ENCODE results near the gene CCR8.

CCR8 gene

GRCh38 chr3:39285332-39285731 is 44.2 kb upstream of the CCR8 start:
- no peak for TF ChIP-seq CTCF (conservative IDR thresholded peaks at IDR 0.05; ENCODE audit: low read depth)
- ChIA-PET POLR2A (ENCODE audit: low non-redundant PET) (interaction anchor here (0.6 kb wide), 1 partner anchor 788 kb away, joined by 6 read pairs; no protein-coding TSS in a partner anchor), CTCF (no interaction called here)

GRCh38 chr3:39286771-39287170 is 42.7 kb upstream of the CCR8 start:
- no peak for DNase-seq (ENCODE audit: low spot score)
- no peak overlapping the region for H3K27ac ChIP-seq
- TF ChIP-seq CTCF (conservative IDR thresholded peaks at IDR 0.05; ENCODE audit: low read depth) = no peak
- ChIA-PET CTCF (interaction anchor here (2.0 kb wide), 1 partner anchor 97 kb away, joined by 17 read pairs; no protein-coding TSS in a partner anchor), POLR2A (ENCODE audit: low non-redundant PET) (no interaction called here)

More at GRCh38 chr3:39285332-39285731, 44.2 kb upstream of the CCR8 start:
- DNase-seq (ENCODE audit: low spot score) = no peak
- H3K27ac ChIP-seq = no peak overlapping the region

- H3K27ac ChIP-seq = no peak overlapping the region
- DNase-seq (ENCODE audit: low spot score) = no peak
- CTCF ChIA-PET = interaction anchor here (0.6 to 2.2 kb wide), 19 partner anchors 8 to 836 kb away, joined by 3 to 17 read pairs (median 4); partner anchors contain the start of gene CX3CR1
- no peak for TF ChIP-seq CTCF (conservative IDR thresholded peaks at IDR 0.05; ENCODE audit: low read depth)
- POLR2A ChIA-PET (ENCODE audit: low non-redundant PET) = no interaction called here
These were observed 42.0 kb upstream of the CCR8 start for GRCh38 chr3:39287216-39288164.

GRCh38 chr3:39288300-39288808 is 41.2 kb upstream of the CCR8 start:
- ChIA-PET POLR2A (ENCODE audit: low non-redundant PET) (no interaction called here), CTCF (interaction anchor here (0.5 to 2.2 kb wide), 21 partner anchors 9 to 837 kb away, joined by 3 to 17 read pairs (median 4); partner anchors contain the start of gene CX3CR1)
- H3K27ac ChIP-seq = no peak overlapping the region
- peak; percentile 87 for DNase-seq (ENCODE audit: low spot score)
- TF ChIP-seq CTCF (conservative IDR thresholded peaks at IDR 0.05; ENCODE audit: low read depth) = peak; percentile 90

- no peak for DNase-seq (ENCODE audit: low spot score)
- CTCF ChIA-PET = interaction anchor here (0.5 to 2.2 kb wide), 11 partner anchors 9 to 162 kb away, joined by 3 to 17 read pairs (median 4); partner anchors contain the start of gene CX3CR1
- POLR2A ChIA-PET (ENCODE audit: low non-redundant PET) = no interaction called here
- no peak overlapping the region for H3K27ac ChIP-seq
- TF ChIP-seq CTCF (conservative IDR thresholded peaks at IDR 0.05; ENCODE audit: low read depth) = no peak
These were observed 40.4 kb upstream of the CCR8 start for GRCh38 chr3:39289107-39289506.

GRCh38 chr3:39290255-39290654 is 39.3 kb upstream of the CCR8 start:
- CTCF ChIA-PET = interaction anchor here (0.9 to 1.2 kb wide), 2 partner anchors 88 to 100 kb away, joined by 3 read pairs; no protein-coding TSS in a partner anchor
- POLR2A ChIA-PET (ENCODE audit: low non-redundant PET) = no interaction called here
- H3K27ac ChIP-seq = no peak overlapping the region
- DNase-seq (ENCODE audit: low spot score) = no peak
- TF ChIP-seq CTCF (conservative IDR thresholded peaks at IDR 0.05; ENCODE audit: low read depth) = no peak

Data from RWPE1 (cell line).